Stimulated activated CD8-positive, alpha-beta memory T cell treated with anti-CD3 and anti-CD28 coated beads, Interleukin-12 subunit alpha, Interleukin-12 subunit beta, amount 100 ng/mL, for 4 hours (primary cell): Measurements from ENCODE around the gene PIK3R5.

Experiments used
- DNase-seq: peaks from one replicate; pipeline ENCODE4 v3.0.0-alpha.2; 2020; ENCODE audit warnings: low read depth

Gene PIK3R5

DNA sequence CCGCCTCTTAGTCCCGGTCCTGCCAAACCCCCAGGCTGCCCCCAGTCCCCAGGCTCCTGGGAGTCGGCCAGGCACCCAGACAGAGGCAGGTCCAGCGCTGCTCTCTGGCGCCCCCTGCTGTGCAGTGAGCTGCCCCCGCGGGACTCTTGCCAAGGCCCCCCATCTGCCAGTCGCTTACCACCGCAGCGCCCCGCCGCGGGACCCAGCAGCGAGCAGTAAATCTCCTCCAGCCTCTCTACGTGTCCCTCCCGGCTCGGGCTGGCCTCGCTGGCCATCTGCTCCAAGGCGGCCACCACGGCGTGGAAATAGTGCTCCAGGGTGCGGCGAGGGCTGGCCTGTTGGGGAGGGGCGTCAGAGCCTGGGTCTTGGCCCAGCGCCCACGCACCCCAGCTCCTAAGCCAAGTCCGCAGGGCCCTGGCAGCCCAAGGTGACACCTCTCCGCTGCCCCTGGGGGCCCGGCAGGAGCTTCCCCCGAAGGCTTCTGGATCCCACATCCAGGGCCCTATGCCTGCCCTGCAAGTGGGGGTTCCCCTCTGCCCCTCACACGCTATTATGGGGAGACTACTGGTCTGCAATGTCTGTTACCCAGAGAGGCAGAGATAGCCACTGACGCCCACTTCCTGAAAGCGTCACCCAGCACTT, 132.7 kb downstream of the PIK3R5 start:
- no peak for DNase-seq

GRCh38 chr17:8831234-8831849, 134.2 kb downstream of the PIK3R5 start:
- DNase-seq = no peak

DNA sequence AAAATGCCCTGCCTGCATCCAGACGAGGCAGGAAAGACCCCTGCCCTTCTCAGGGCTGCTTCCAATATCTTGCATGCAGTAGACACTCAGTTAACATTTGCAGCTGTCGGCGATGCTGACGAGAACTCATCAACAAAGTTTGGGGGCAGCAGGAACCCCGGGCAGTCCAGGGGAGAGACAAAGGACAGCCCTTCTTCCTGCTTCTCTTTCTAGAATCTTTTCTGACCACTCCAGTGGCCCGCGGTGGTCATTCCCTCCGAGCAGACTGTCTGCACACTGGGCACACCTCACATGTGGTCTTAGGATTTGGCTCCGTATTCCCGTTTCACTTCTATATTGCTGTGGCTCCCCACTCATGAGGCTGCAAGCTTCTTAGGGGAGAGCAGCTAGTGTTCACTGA, 135.4 kb downstream of the PIK3R5 start:
- no peak for DNase-seq

DNA sequence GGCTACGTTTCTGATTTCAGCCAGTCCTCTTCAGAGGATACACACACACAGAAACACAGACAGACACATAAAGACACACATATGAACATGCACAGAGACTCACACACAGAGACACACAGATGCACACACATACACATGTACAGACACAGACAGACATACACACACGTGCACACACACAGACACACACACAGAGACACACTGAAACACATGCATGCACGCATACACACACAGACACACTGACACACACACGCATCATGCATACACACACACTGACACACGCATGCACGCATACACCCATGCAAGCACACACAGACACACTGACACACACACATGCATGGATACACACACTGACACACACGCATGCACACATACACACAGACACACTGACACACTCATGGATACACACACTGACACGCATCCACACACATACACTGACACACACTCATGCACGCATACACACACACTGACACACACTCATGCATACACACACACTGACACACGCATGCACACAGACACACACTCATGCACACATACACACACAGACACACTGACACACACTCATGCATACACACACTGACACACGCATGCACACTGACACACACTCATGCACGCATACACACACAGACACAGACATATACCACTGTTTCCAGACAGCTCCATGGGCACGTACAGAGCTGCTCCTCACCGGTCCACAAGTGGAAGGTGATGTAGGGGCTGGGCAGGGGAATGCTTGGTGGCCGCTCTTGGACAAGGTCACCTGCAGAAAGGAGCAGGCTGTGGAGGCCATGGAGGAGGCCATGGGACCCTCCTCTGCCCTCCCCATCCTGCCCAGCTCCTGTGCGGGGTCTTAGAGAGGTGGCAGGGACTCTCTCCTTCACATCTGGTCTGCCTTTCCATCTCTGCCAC, 136.2 kb downstream of the PIK3R5 start:
- DNase-seq = no peak
